Thyroid gland (tissue), 4 donors: ENCODE data around the gene ZNF462.

Source experiments
- POLR2A ChIP-seq, 2 donors: fragments of 450-650 bp; IDR thresholded peaks; one replicate each; pipeline ENCODE4 v1.6.1; 2017; ENCODE audit warnings: antibody characterized with exemption in 2 of 2, mild to moderate bottlenecking in 2 of 2, moderate library complexity in 1 of 2
- TF ChIP-seq, protein P1 (sequence below), 6 experiments: fragments of 200-600 bp in 3 of 6; fragments of 450-650 bp in 3 of 6; sonication (generic) in 3 of 6; IDR thresholded peaks; one replicate each; pipeline ENCODE4 v1.5.1; 2016 to 2019; ENCODE audit warnings: antibody characterized with exemption in 6 of 6, mild to moderate bottlenecking in 2 of 6, inconsistent platforms in 1 of 6, moderate library complexity in 1 of 6

GRCh38 chr9:106880863-106881262 is 17.9 kb downstream of the ZNF462 start:
- TF ChIP-seq, protein P1, sequence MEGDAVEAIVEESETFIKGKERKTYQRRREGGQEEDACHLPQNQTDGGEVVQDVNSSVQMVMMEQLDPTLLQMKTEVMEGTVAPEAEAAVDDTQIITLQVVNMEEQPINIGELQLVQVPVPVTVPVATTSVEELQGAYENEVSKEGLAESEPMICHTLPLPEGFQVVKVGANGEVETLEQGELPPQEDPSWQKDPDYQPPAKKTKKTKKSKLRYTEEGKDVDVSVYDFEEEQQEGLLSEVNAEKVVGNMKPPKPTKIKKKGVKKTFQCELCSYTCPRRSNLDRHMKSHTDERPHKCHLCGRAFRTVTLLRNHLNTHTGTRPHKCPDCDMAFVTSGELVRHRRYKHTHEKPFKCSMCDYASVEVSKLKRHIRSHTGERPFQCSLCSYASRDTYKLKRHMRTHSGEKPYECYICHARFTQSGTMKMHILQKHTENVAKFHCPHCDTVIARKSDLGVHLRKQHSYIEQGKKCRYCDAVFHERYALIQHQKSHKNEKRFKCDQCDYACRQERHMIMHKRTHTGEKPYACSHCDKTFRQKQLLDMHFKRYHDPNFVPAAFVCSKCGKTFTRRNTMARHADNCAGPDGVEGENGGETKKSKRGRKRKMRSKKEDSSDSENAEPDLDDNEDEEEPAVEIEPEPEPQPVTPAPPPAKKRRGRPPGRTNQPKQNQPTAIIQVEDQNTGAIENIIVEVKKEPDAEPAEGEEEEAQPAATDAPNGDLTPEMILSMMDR (IDR thresholded peaks at IDR 0.05) = no peak
- TF ChIP-seq POLR2A (IDR thresholded peaks at IDR 0.05) = no peak
